Liver (tissue), 9 donors: ENCODE data around the gene SMCO4. TPM values are rescaled to one million over a fixed set of nuclear protein-coding genes. Genes with fewer than 3 reads are reported as not detected.

Experiments used
- DNase-seq: peaks from one replicate; pipeline ENCODE4 v3.0.0-alpha.2; 2017; ENCODE audit warnings: low spot score
- H3K27ac ChIP-seq, 2 donors: one replicate each; pipeline ENCODE4 v1.7.0; 2013; ENCODE audit warnings: inconsistent platforms in 2 of 2, low read length in 2 of 2, control low read depth in 1 of 2, low read depth in 1 of 2, mild to moderate bottlenecking in 1 of 2
- H3K27me3 ChIP-seq, 4 donors: one replicate each; pipeline versions ENCODE4 v1.6.1 to v1.7.0; 2013; ENCODE audit warnings: low read length in 3 of 4, inconsistent platforms in 1 of 4, mild to moderate bottlenecking in 1 of 4, moderate library complexity in 1 of 4; ENCODE audit not compliant: control insufficient read depth in 4 of 4, insufficient read depth in 4 of 4
- H3K36me3 ChIP-seq, 4 donors: one replicate each; pipeline versions ENCODE4 v1.6.1 to v1.7.0; 2013; ENCODE audit warnings: low read length in 3 of 4, mild to moderate bottlenecking in 3 of 4, low read depth in 1 of 4, moderate library complexity in 1 of 4; ENCODE audit not compliant: control insufficient read depth in 4 of 4, insufficient read depth in 3 of 4
- H3K4me1 ChIP-seq, 4 donors: one replicate each; pipeline versions ENCODE4 v1.6.1 to v1.7.0; 2013; ENCODE audit warnings: low read length in 3 of 4, mild to moderate bottlenecking in 3 of 4, moderate library complexity in 1 of 4; ENCODE audit not compliant: control insufficient read depth in 4 of 4, insufficient read depth in 4 of 4
- H3K4me3 ChIP-seq, 3 donors: one replicate each; pipeline versions ENCODE4 v1.6.1 to v1.7.0; 2013; ENCODE audit warnings: low read length in 3 of 3, control low read depth in 1 of 3, low read depth in 1 of 3, mild to moderate bottlenecking in 1 of 3
- H3K9ac ChIP-seq, 2 donors: one replicate each; pipeline ENCODE4 v1.7.0; 2013; ENCODE audit warnings: low read length in 2 of 2, mild to moderate bottlenecking in 2 of 2, moderate library complexity in 2 of 2, control low read depth in 1 of 2, low read depth in 1 of 2
- H3K9me3 ChIP-seq, 4 donors: one replicate each; pipeline versions ENCODE4 v1.6.1 to v1.7.0; 2013; ENCODE audit warnings: low read length in 3 of 4; ENCODE audit not compliant: control insufficient read depth in 4 of 4
- ATF3 ChIP-seq: IDR thresholded peaks from 2 replicates; pipeline ENCODE4 v1.6.1; 2016; ENCODE audit warnings: antibody characterized with exemption
- CTCF ChIP-seq: fragments of 150-350 bp; IDR thresholded peaks from 2 replicates; pipeline ENCODE4 v1.5.1; 2017; ENCODE audit warnings: improper control_type of control experiment, low read depth, low read length; ENCODE audit not compliant: missing input control
- FOXA1 ChIP-seq: IDR thresholded peaks from 2 replicates; pipeline ENCODE4 v1.6.1; 2016; ENCODE audit warnings: antibody characterized with exemption
- FOXA2 ChIP-seq: IDR thresholded peaks from 2 replicates; pipeline ENCODE4 v1.6.1; 2016; ENCODE audit warnings: antibody characterized with exemption
- GABPA ChIP-seq, 2 donors: IDR thresholded peaks in 1 of 2; conservative IDR thresholded peaks in 1 of 2; 2 replicates each; pipeline ENCODE4 v1.6.1; 2016; ENCODE audit warnings: antibody characterized with exemption in 2 of 2, mild to moderate bottlenecking in 1 of 2, moderate library complexity in 1 of 2
- HNF4A ChIP-seq, 2 donors: conservative IDR thresholded peaks; 2 replicates each; pipeline ENCODE4 v1.6.1; 2016; ENCODE audit warnings: antibody characterized with exemption in 2 of 2, mild to moderate bottlenecking in 2 of 2
- JUND ChIP-seq, 2 donors: IDR thresholded peaks; 2 replicates each; pipeline ENCODE4 v1.6.1; 2016; ENCODE audit warnings: antibody characterized with exemption in 2 of 2
- MAX ChIP-seq: IDR thresholded peaks from 2 replicates; pipeline ENCODE4 v1.6.1; 2016; ENCODE audit warnings: antibody characterized with exemption
- NR2F2 ChIP-seq: IDR thresholded peaks from 2 replicates; pipeline ENCODE4 v1.6.1; 2016; ENCODE audit warnings: antibody characterized with exemption
- RAD21 ChIP-seq, 2 donors: IDR thresholded peaks; 2 replicates each; pipeline ENCODE4 v1.6.1; 2016; ENCODE audit warnings: antibody characterized with exemption in 2 of 2, mild to moderate bottlenecking in 2 of 2
- REST ChIP-seq: IDR thresholded peaks from 2 replicates; pipeline ENCODE4 v1.6.1; 2016; ENCODE audit warnings: antibody characterized with exemption, mild to moderate bottlenecking
- RXRA ChIP-seq, 2 donors: IDR thresholded peaks; 2 replicates each; pipeline ENCODE4 v1.6.1; 2017 to 2018; ENCODE audit warnings: antibody characterized with exemption in 2 of 2, mild to moderate bottlenecking in 1 of 2
- SP1 ChIP-seq: IDR thresholded peaks from 2 replicates; pipeline ENCODE4 v1.6.1; 2018; ENCODE audit warnings: antibody characterized with exemption, mild to moderate bottlenecking
- TAF1 ChIP-seq: conservative IDR thresholded peaks from 2 replicates; pipeline ENCODE4 v1.6.1; 2016; ENCODE audit warnings: antibody characterized with exemption, mild to moderate bottlenecking
- YY1 ChIP-seq: IDR thresholded peaks from 2 replicates; pipeline ENCODE4 v1.6.1; 2016; ENCODE audit warnings: antibody characterized with exemption, mild to moderate bottlenecking
- ZBTB33 ChIP-seq: IDR thresholded peaks from 2 replicates; pipeline ENCODE4 v1.6.1; 2016; ENCODE audit warnings: antibody characterized with exemption
- WGBS: extraction: QIAGEN DNeasy Blood & Tissue Kit; methylation state at CpG from one replicate; pipeline ENCODE4 v1.1.7; 2013; 5-methylcytosine and 5-hydroxymethylcytosine counted together
- polyA plus RNA-seq, 2 donors: library from polyadenylated mRNA; stranded (reverse) in 1 of 2; unstranded in 1 of 2; fragments of 200-250 nt in 1 of 2; fragments of >200 nt in 1 of 2; fragmentation: Nextera tagmentation in 1 of 2; extraction: Ambion mirVana in 1 of 2; gene quantifications; one replicate each; pipeline versions ENCODE4 v1.2.1 to v1.2.3, GENCODE V29; 2013 to 2015
- total RNA-seq, 2 donors: library from RNA; depleted of rRNA; stranded (reverse); fragments of >200 nt; gene quantifications; one replicate each; pipeline ENCODE4 v1.2.3, GENCODE V29; 2014
- donor health status: healthy.
- donor health status: healthy.
- donor health status: healthy.
- donor health status: healthy.
- donor health status: healthy.

Gene SMCO4
- total and polyA plus RNA-seq, 4 donors = 21.2 to 98.8 (median 47.9) TPM

GRCh38 chr11:93579187-93579751, 36.1 kb upstream of the SMCO4 start:
- Histone ChIP-seq H3K9me3 (no peaks in the 10 kb centered on the region), H3K36me3 (no peaks in the 10 kb centered on the region), H3K4me1 (no peaks in the 10 kb centered on the region), H3K9ac (no peak overlapping the region), H3K27me3 (no peaks in the 10 kb centered on the region), H3K4me3 (no peak overlapping the region), H3K27ac (no peak overlapping the region)
- 95% methylated on average over 2 of the region's 2 CpGs for WGBS
- DNase-seq = no peak
- TF ChIP-seq RAD21 (IDR thresholded peaks at IDR 0.05) (no peak), HNF4A (conservative IDR thresholded peaks at IDR 0.05) (no peak), SP1 (no peak), ZBTB33 (no peak), TAF1 (no peak), FOXA1 (no peak), GABPA (IDR thresholded peaks at IDR 0.05 in 1 of 2, conservative IDR thresholded peaks at IDR 0.05 in 1 of 2) (no peak), YY1 (no peak), JUND (IDR thresholded peaks at IDR 0.05) (no peak), FOXA2 (no peak), CTCF (no peak), MAX (no peak), ATF3 (no peak), RXRA (IDR thresholded peaks at IDR 0.05) (no peak)

- Histone ChIP-seq H3K27me3 (no peaks in the 10 kb centered on the region), H3K9ac (no peak overlapping the region), H3K4me1 (no peaks in the 10 kb centered on the region), H3K4me3 (no peak overlapping the region), H3K27ac (no peak overlapping the region), H3K36me3 (no peaks in the 10 kb centered on the region), H3K9me3 (no peaks in the 10 kb centered on the region)
- TF ChIP-seq SP1 = no peak
- TF ChIP-seq TAF1 = no peak
- TF ChIP-seq ZBTB33 = no peak
- no peak for TF ChIP-seq NR2F2
- no peak for TF ChIP-seq RAD21 (IDR thresholded peaks at IDR 0.05)
- TF ChIP-seq REST = no peak
- TF ChIP-seq HNF4A (conservative IDR thresholded peaks at IDR 0.05) = no peak
- TF ChIP-seq ATF3 = no peak
- TF ChIP-seq CTCF = no peak
- TF ChIP-seq RXRA (IDR thresholded peaks at IDR 0.05) = no peak
- no peak for TF ChIP-seq FOXA1
- no peak for DNase-seq
- WGBS = 92% methylated on average over 1 of the region's 1 CpG
These were observed 34.1 kb upstream of the SMCO4 start for GRCh38 chr11:93577286-93577685.
